ENCODE data around the gene TMPRSS3. TPM values are rescaled to one million over a fixed set of nuclear protein-coding genes. Genes with fewer than 3 reads are reported as not detected.

TMPRSS3 gene
- total RNA-seq, 1 donor from 2014 or later = 4.1 TPM

GRCh38 chr21:42383331-42383730 lies 12.5 kb downstream of the TMPRSS3 start:
- intact Hi-C loops (cut with DNase I) = no loop called here
- Histone ChIP-seq H3K9me3 (no peaks in the 10 kb centered on the region), H3K4me1 (no peaks in the 10 kb centered on the region), H3K4me3 (no peak overlapping the region), H3K27ac (no peak overlapping the region), H3K36me3 (no peaks in the 10 kb centered on the region), H3K27me3 (no peaks in the 10 kb centered on the region)
- no peak for TF ChIP-seq CTCF (IDR thresholded peaks at IDR 0.05)
- ATAC-seq = no peak
- no peak for DNase-seq

GRCh38 chr21:42382915-42383314 lies 12.9 kb downstream of the TMPRSS3 start:
- ATAC-seq (no peak), DNase-seq (no peak)
- Histone ChIP-seq H3K27me3 (no peaks in the 10 kb centered on the region), H3K36me3 (no peaks in the 10 kb centered on the region), H3K9me3 (no peaks in the 10 kb centered on the region), H3K4me1 (no peaks in the 10 kb centered on the region), H3K4me3 (no peak overlapping the region), H3K27ac (no peak overlapping the region)
- TF ChIP-seq CTCF (IDR thresholded peaks at IDR 0.05) = no peak
- intact Hi-C loops (cut with DNase I) = no loop called here

- Histone ChIP-seq H3K4me1 (no peaks in the 10 kb centered on the region), H3K4me3 (no peak overlapping the region), H3K9me3 (no peaks in the 10 kb centered on the region), H3K27me3 (no peaks in the 10 kb centered on the region), H3K36me3 (no peaks in the 10 kb centered on the region), H3K27ac (no peak overlapping the region)
- DNase-seq (no peak), ATAC-seq (peak; percentile 88)
- intact Hi-C loops (cut with DNase I) = no loop called here
- TF ChIP-seq CTCF (IDR thresholded peaks at IDR 0.05) = peak; percentile 66
Measured at GRCh38 chr21:42381347-42381984, 14.4 kb downstream of the TMPRSS3 start.

- ATAC-seq = no peak
- Histone ChIP-seq H3K27me3 (no peaks in the 10 kb centered on the region), H3K9me3 (no peaks in the 10 kb centered on the region), H3K4me1 (no peaks in the 10 kb centered on the region), H3K36me3 (no peaks in the 10 kb centered on the region), H3K4me3 (no peak overlapping the region), H3K27ac (no peak overlapping the region)
- intact Hi-C loops (cut with DNase I) = no loop called here
- DNase-seq = peak; percentile 13
- TF ChIP-seq CTCF (IDR thresholded peaks at IDR 0.05) = no peak
Measured at GRCh38 chr21:42379426-42380215, 16.2 kb downstream of the TMPRSS3 start.

- no peak overlapping the region for H3K27ac ChIP-seq
- DNase-seq (peak; percentile 30), ATAC-seq (no peak)
- H3K4me3 ChIP-seq = no peak overlapping the region
- H3K27me3 ChIP-seq = no peaks in the 10 kb centered on the region
- intact Hi-C loops (cut with DNase I) = no loop called here
- no peaks in the 10 kb centered on the region for H3K36me3 ChIP-seq
- no peak for TF ChIP-seq CTCF (IDR thresholded peaks at IDR 0.05)
- no peaks in the 10 kb centered on the region for H3K4me1 ChIP-seq
- no peaks in the 10 kb centered on the region for H3K9me3 ChIP-seq
Measured at GRCh38 chr21:42378418-42378817, 17.4 kb downstream of the TMPRSS3 start.

Data from upper lobe of right lung (tissue), 1 donor.